ENCODE data around the gene UBD.

Gene UBD

GRCh38 chr6:29561606-29562181, 2.2 kb upstream of the UBD start:
- WGBS, 2 donors (ENCODE audit: extremely low coverage in 2 of 2, insufficient read length in 2 of 2, insufficient replicate concordance in 1 of 2), result no CpG with 5 or more reads among the region's 1 CpG
- Histone ChIP-seq H3K9me3 (replicated peaks in 1 of 2; ENCODE audit: control insufficient read depth in 2 of 2, insufficient read depth in 1 of 2, low read depth in 1 of 2, low read length in 2 of 2) (no peaks in the 10 kb centered on the region), H3K4ac (ENCODE audit: low read length) (no peak overlapping the region)

DNA sequence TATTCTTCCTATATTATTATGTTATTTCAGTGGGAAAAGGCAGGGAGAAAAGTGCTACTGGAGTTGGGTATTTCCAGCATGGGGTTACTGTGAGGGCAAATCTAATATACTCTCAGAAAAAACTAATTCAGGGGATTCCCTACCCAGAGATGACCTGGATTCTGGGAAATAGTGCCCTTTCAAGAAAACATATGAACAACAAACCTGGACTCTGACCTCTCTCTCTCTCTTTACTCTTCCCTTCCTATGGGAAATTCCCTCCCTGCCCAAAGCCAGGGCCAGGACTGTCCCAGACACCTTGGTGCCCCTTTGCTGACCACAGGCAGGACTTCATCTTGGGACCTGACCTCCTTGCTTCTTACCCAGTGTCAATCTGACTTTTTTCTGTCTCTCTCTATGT, 1.6 kb upstream of the UBD start:
- no peak overlapping the region for H4K91ac ChIP-seq (ENCODE audit: low read depth, low read length, poor library complexity)
- no peak overlapping the region for H4K8ac ChIP-seq (ENCODE audit: low read depth, low read length)
- no peak overlapping the region for H2AFZ ChIP-seq (ENCODE audit: low read length)
- no peak overlapping the region for H2AK5ac ChIP-seq (ENCODE audit: low read depth, low read length)
- no peak overlapping the region for H2BK5ac ChIP-seq (ENCODE audit: low read length)
- no peak overlapping the region for H3K14ac ChIP-seq (ENCODE audit: low read length)
- H3K23ac ChIP-seq (ENCODE audit: low read depth, low read length, poor library complexity), result no peak overlapping the region
- no peak overlapping the region for H3K9ac ChIP-seq (ENCODE audit: low read depth, low read length, poor library complexity)
- DNase-seq (ENCODE audit: low spot score), result no peak
- no peak overlapping the region for H3K4ac ChIP-seq (ENCODE audit: low read length)
- peaks cover 0 to 41% (median 2%) of the 10 kb centered on the region in 3 experiments for H3K27me3 ChIP-seq (ENCODE audit: control insufficient read depth in 3 of 3, insufficient read depth in 3 of 3, low read depth in 1 of 3, low read length in 3 of 3)
- no peak overlapping the region for H3K4me3 ChIP-seq (ENCODE audit: low read length in 2 of 2)
- H2BK15ac ChIP-seq (ENCODE audit: low read length), result no peak overlapping the region
- H2BK12ac ChIP-seq (ENCODE audit: low read length), result no peak overlapping the region
- H2BK120ac ChIP-seq (ENCODE audit: low read depth, low read length), result no peak overlapping the region
- H3K36me3 ChIP-seq (replicated peaks in 1 of 2; ENCODE audit: control insufficient read depth in 2 of 2, insufficient read depth in 2 of 2, low read length in 2 of 2), result no peaks in the 10 kb centered on the region
- H3K18ac ChIP-seq (ENCODE audit: low read length), result no peak overlapping the region
- H3K79me1 ChIP-seq (ENCODE audit: low read depth, low read length), result peaks cover under 1% of the 10 kb centered on the region
- H3K4me2 ChIP-seq (ENCODE audit: insufficient read depth, low read length, poor library complexity, severe bottlenecking), result no peak overlapping the region
- H3K9me3 ChIP-seq (replicated peaks in 1 of 2; ENCODE audit: control insufficient read depth in 2 of 2, insufficient read depth in 1 of 2, low read depth in 1 of 2, low read length in 2 of 2), result no peaks in the 10 kb centered on the region
- H3K4me1 ChIP-seq (ENCODE audit: control insufficient read depth in 2 of 2, insufficient read depth in 1 of 2, low read depth in 1 of 2, low read length in 2 of 2), result peaks cover 0 to 4% of the 10 kb centered on the region in 2 donors
- H3K27ac ChIP-seq (replicated peaks; ENCODE audit: low read length), result no peak overlapping the region

More at GRCh38 chr6:29561606-29562181, 2.2 kb upstream of the UBD start:
- Histone ChIP-seq H3K36me3 (replicated peaks in 1 of 2; ENCODE audit: control insufficient read depth in 2 of 2, insufficient read depth in 2 of 2, low read length in 2 of 2) (no peaks in the 10 kb centered on the region), H2BK15ac (ENCODE audit: low read length) (no peak overlapping the region), H2AK5ac (ENCODE audit: low read depth, low read length) (no peak overlapping the region), H3K27ac (replicated peaks; ENCODE audit: low read length) (no peak overlapping the region), H3K9ac (ENCODE audit: low read depth, low read length, poor library complexity) (no peak overlapping the region), H2AFZ (ENCODE audit: low read length) (no peak overlapping the region), H3K14ac (ENCODE audit: low read length) (no peak overlapping the region), H3K4me3 (ENCODE audit: low read length in 2 of 2) (no peak overlapping the region), H3K18ac (ENCODE audit: low read length) (no peak overlapping the region), H4K8ac (ENCODE audit: low read depth, low read length) (no peak overlapping the region), H3K79me1 (ENCODE audit: low read depth, low read length) (no peaks in the 10 kb centered on the region), H2BK120ac (ENCODE audit: low read depth, low read length) (no peak overlapping the region), H3K23ac (ENCODE audit: low read depth, low read length, poor library complexity) (no peak overlapping the region), H4K91ac (ENCODE audit: low read depth, low read length, poor library complexity) (no peak overlapping the region), H2BK5ac (ENCODE audit: low read length) (no peak overlapping the region), H3K4me2 (ENCODE audit: insufficient read depth, low read length, poor library complexity, severe bottlenecking) (no peak overlapping the region), H3K4me1 (ENCODE audit: control insufficient read depth in 2 of 2, insufficient read depth in 1 of 2, low read depth in 1 of 2, low read length in 2 of 2) (peaks cover 0 to 4% of the 10 kb centered on the region in 2 donors), H3K27me3 (ENCODE audit: control insufficient read depth in 3 of 3, insufficient read depth in 3 of 3, low read depth in 1 of 3, low read length in 3 of 3) (peaks cover 0 to 37% (median 0%) of the 10 kb centered on the region in 3 experiments), H2BK12ac (ENCODE audit: low read length) (no peak overlapping the region)
- DNase-seq (ENCODE audit: low spot score), result no peak

DNA sequence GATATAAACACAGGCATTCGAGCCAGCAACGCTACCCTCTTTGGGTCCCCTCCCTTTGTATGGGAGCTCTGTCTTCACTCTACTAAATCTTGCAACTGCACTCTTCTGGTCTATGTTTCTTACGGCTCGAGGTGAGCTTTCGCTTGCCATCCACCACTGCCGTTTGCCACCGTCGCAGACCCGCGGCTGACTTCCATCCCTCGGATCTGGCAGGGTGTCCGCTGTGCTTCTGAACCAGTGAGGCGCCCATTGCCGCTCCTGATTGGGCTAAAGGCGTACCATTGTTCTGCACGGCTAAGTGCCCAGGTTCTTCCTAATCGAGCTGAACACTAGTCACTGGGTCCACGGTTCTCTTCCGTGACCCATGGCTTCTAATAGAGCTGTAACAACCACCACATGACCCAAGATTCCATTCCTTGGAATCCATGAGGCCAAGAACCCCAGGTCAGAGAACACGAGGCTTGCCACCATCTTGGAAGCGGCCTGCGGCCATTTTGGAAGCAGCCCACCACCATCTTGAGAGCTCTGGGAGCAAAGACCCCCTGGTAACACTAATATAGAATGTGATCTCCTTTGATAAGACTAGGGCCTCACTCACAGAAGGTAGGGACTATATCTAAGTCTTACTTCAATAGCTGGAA, 973 bp downstream of the UBD start:
- peaks cover 9 to 63% (median 22%) of the 10 kb centered on the region in 3 experiments for H3K27me3 ChIP-seq (ENCODE audit: control insufficient read depth in 3 of 3, insufficient read depth in 3 of 3, low read depth in 1 of 3, low read length in 3 of 3)
- peaks cover 3% of the 10 kb centered on the region for H3K79me1 ChIP-seq (ENCODE audit: low read depth, low read length)
- H3K4ac ChIP-seq (ENCODE audit: low read length), result no peak overlapping the region
- H4K8ac ChIP-seq (ENCODE audit: low read depth, low read length), result no peak overlapping the region
- no peak overlapping the region for H3K27ac ChIP-seq (replicated peaks; ENCODE audit: low read length)
- H3K4me1 ChIP-seq (ENCODE audit: control insufficient read depth in 2 of 2, insufficient read depth in 1 of 2, low read depth in 1 of 2, low read length in 2 of 2), result peaks cover 0 to 8% of the 10 kb centered on the region in 2 donors
- H3K36me3 ChIP-seq (replicated peaks in 1 of 2; ENCODE audit: control insufficient read depth in 2 of 2, insufficient read depth in 2 of 2, low read length in 2 of 2), result no peaks in the 10 kb centered on the region
- DNase-seq (ENCODE audit: low spot score), result no peak
- H3K9me3 ChIP-seq (replicated peaks in 1 of 2; ENCODE audit: control insufficient read depth in 2 of 2, insufficient read depth in 1 of 2, low read depth in 1 of 2, low read length in 2 of 2), result peaks cover 0 to 4% of the 10 kb centered on the region in 2 donors
- no peak overlapping the region for H2BK5ac ChIP-seq (ENCODE audit: low read length)
- H2AK5ac ChIP-seq (ENCODE audit: low read depth, low read length), result no peak overlapping the region
- H3K18ac ChIP-seq (ENCODE audit: low read length), result peak overlapping the region; percentile 35
- H3K23ac ChIP-seq (ENCODE audit: low read depth, low read length, poor library complexity), result no peak overlapping the region
- no peak overlapping the region for H2BK12ac ChIP-seq (ENCODE audit: low read length)
- no peak overlapping the region for H2BK120ac ChIP-seq (ENCODE audit: low read depth, low read length)
- H3K4me2 ChIP-seq (ENCODE audit: insufficient read depth, low read length, poor library complexity, severe bottlenecking), result no peak overlapping the region
- H2BK15ac ChIP-seq (ENCODE audit: low read length), result no peak overlapping the region
- H2AFZ ChIP-seq (ENCODE audit: low read length), result peak overlapping the region; percentile 57
- H3K9ac ChIP-seq (ENCODE audit: low read depth, low read length, poor library complexity), result no peak overlapping the region
- no peak overlapping the region for H4K91ac ChIP-seq (ENCODE audit: low read depth, low read length, poor library complexity)
- WGBS, 2 donors (ENCODE audit: extremely low coverage in 2 of 2, insufficient read length in 2 of 2, insufficient replicate concordance in 1 of 2), result no CpG with 5 or more reads among the region's 22 CpGs
- H3K4me3 ChIP-seq (ENCODE audit: low read length in 2 of 2), result no peak overlapping the region
- no peak overlapping the region for H3K14ac ChIP-seq (ENCODE audit: low read length)

DNA sequence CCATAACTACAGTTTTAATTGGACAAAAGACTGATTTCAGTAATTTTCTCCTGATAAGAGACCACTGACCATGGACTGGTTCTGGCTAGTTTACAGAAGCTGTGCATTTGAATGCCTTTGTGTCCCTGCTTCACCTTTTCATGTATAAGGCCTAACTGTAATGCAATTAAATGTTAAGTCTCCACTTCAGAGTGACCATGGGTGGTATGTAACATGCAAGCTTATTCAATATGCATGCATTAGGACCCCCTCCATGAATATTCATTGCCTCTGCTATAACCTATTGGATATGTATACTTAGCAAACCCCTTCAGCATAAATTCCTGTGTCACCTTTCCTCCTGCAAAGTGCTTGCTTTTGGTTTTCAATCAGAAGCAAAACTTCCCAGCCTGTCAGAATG, 2.2 kb downstream of the UBD start:
- no peak overlapping the region for H3K18ac ChIP-seq (ENCODE audit: low read length)

More for the DNA sequence above, 2.2 kb downstream of the UBD start:
- H3K9me3 ChIP-seq (replicated peaks in 1 of 2; ENCODE audit: control insufficient read depth in 2 of 2, insufficient read depth in 1 of 2, low read depth in 1 of 2, low read length in 2 of 2), result peaks cover 0 to 4% of the 10 kb centered on the region in 2 donors
- H3K4me2 ChIP-seq (ENCODE audit: insufficient read depth, low read length, poor library complexity, severe bottlenecking), result no peak overlapping the region
- no peak overlapping the region for H2BK15ac ChIP-seq (ENCODE audit: low read length)
- no peak overlapping the region for H3K9ac ChIP-seq (ENCODE audit: low read depth, low read length, poor library complexity)
- H2BK12ac ChIP-seq (ENCODE audit: low read length), result no peak overlapping the region
- H4K8ac ChIP-seq (ENCODE audit: low read depth, low read length), result no peak overlapping the region
- peaks cover 14 to 69% (median 33%) of the 10 kb centered on the region in 3 experiments for H3K27me3 ChIP-seq (ENCODE audit: control insufficient read depth in 3 of 3, insufficient read depth in 3 of 3, low read depth in 1 of 3, low read length in 3 of 3)
- no peak overlapping the region for H4K91ac ChIP-seq (ENCODE audit: low read depth, low read length, poor library complexity)
- no peak overlapping the region for H2AK5ac ChIP-seq (ENCODE audit: low read depth, low read length)
- peaks cover 0 to 10% of the 10 kb centered on the region in 2 donors for H3K4me1 ChIP-seq (ENCODE audit: control insufficient read depth in 2 of 2, insufficient read depth in 1 of 2, low read depth in 1 of 2, low read length in 2 of 2)
- H3K36me3 ChIP-seq (replicated peaks in 1 of 2; ENCODE audit: control insufficient read depth in 2 of 2, insufficient read depth in 2 of 2, low read length in 2 of 2), result no peaks in the 10 kb centered on the region
- H2BK5ac ChIP-seq (ENCODE audit: low read length), result no peak overlapping the region
- H3K14ac ChIP-seq (ENCODE audit: low read length), result no peak overlapping the region
- no peak overlapping the region for H3K27ac ChIP-seq (replicated peaks; ENCODE audit: low read length)
- H3K79me1 ChIP-seq (ENCODE audit: low read depth, low read length), result peaks cover 3% of the 10 kb centered on the region
- H3K23ac ChIP-seq (ENCODE audit: low read depth, low read length, poor library complexity), result no peak overlapping the region
- no peak overlapping the region for H2AFZ ChIP-seq (ENCODE audit: low read length)
- H3K4ac ChIP-seq (ENCODE audit: low read length), result no peak overlapping the region
- H2BK120ac ChIP-seq (ENCODE audit: low read depth, low read length), result no peak overlapping the region
- H3K4me3 ChIP-seq (ENCODE audit: low read length in 2 of 2), result no peak overlapping the region
- no peak for DNase-seq (ENCODE audit: low spot score)
